ENCODE measurements around the gene THAP10. TPM values are rescaled to one million over a fixed set of nuclear protein-coding genes. Genes with fewer than 3 reads are reported as not detected.

The THAP10 gene
- total RNA-seq, 2 experiments from 2014 or later = not detected

- no peaks in the 10 kb centered on the region for H3K36me3 Mint-ChIP-seq (ENCODE audit: low read depth)
- no peak overlapping the region for H3K27ac ChIP-seq (ENCODE audit: low read depth in 1 of 2, low read length in 2 of 2)
- no peak for TF ChIP-seq CTCF (IDR thresholded peaks at IDR 0.05)
- H3K36me3 ChIP-seq (ENCODE audit: insufficient read depth, low read length) = no peaks in the 10 kb centered on the region
- H3K4me3 Mint-ChIP-seq = no peak overlapping the region
- no peaks in the 10 kb centered on the region for H3K9me3 ChIP-seq (ENCODE audit: control insufficient read depth in 1 of 2, insufficient read depth in 1 of 2, low read length in 2 of 2)
- H3K4me1 ChIP-seq (ENCODE audit: insufficient read depth, low read length) = no peaks in the 10 kb centered on the region
- DNase-seq (no peak), ATAC-seq (ENCODE audit: poor library complexity) (no peak)
- no peaks in the 10 kb centered on the region for H3K27me3 ChIP-seq (ENCODE audit: control insufficient read depth in 1 of 2, insufficient read depth in 2 of 2, low read length in 2 of 2)
- CTCF ChIA-PET = no interaction called here
- no peaks in the 10 kb centered on the region for H3K9me3 Mint-ChIP-seq
- intact Hi-C loops (cut with DNase I, micrococcal nuclease) = no loop called here
- no peak overlapping the region for H3K4me3 ChIP-seq (ENCODE audit: low read length)
- H3K27me3 Mint-ChIP-seq = no peaks in the 10 kb centered on the region
- no peaks in the 10 kb centered on the region for H3K4me1 Mint-ChIP-seq (ENCODE audit: low read depth)
- POLR2A ChIA-PET = no interaction called here
- H3K27ac Mint-ChIP-seq = no peak overlapping the region
Observed at GRCh38 chr15:70834999-70835398, 57.2 kb downstream of the THAP10 start.

GRCh38 chr15:70833861-70834765 is 58.1 kb downstream of the THAP10 start:
- Histone ChIP-seq H3K9me3 (ENCODE audit: control insufficient read depth in 1 of 2, insufficient read depth in 1 of 2, low read length in 2 of 2) (no peaks in the 10 kb centered on the region), H3K27ac (ENCODE audit: low read depth in 1 of 2, low read length in 2 of 2) (no peak overlapping the region), H3K36me3 (ENCODE audit: insufficient read depth, low read length) (no peaks in the 10 kb centered on the region), H3K27me3 (ENCODE audit: control insufficient read depth in 1 of 2, insufficient read depth in 2 of 2, low read length in 2 of 2) (no peaks in the 10 kb centered on the region), H3K4me1 (ENCODE audit: insufficient read depth, low read length) (no peaks in the 10 kb centered on the region), H3K4me3 (ENCODE audit: low read length) (no peak overlapping the region)
- ChIA-PET POLR2A (no interaction called here), CTCF (no interaction called here)
- no peak for DNase-seq
- no peak for TF ChIP-seq CTCF (IDR thresholded peaks at IDR 0.05)
- no peaks in the 10 kb centered on the region for H3K36me3 Mint-ChIP-seq (ENCODE audit: low read depth)
- H3K4me1 Mint-ChIP-seq (ENCODE audit: low read depth) = no peaks in the 10 kb centered on the region
- H3K4me3 Mint-ChIP-seq = no peak overlapping the region
- intact Hi-C loops (cut with DNase I, micrococcal nuclease) = no loop called here
- H3K9me3 Mint-ChIP-seq = no peaks in the 10 kb centered on the region
- no peaks in the 10 kb centered on the region for H3K27me3 Mint-ChIP-seq
- no peak for ATAC-seq (ENCODE audit: poor library complexity)
- no peak overlapping the region for H3K27ac Mint-ChIP-seq

- no peaks in the 10 kb centered on the region for H3K9me3 ChIP-seq (ENCODE audit: control insufficient read depth in 1 of 2, insufficient read depth in 1 of 2, low read length in 2 of 2)
- intact Hi-C loops (cut with DNase I, micrococcal nuclease) = no loop called here
- no peaks in the 10 kb centered on the region for H3K9me3 Mint-ChIP-seq
- no peaks in the 10 kb centered on the region for H3K27me3 Mint-ChIP-seq
- H3K36me3 ChIP-seq (ENCODE audit: insufficient read depth, low read length) = no peaks in the 10 kb centered on the region
- CTCF ChIA-PET = no interaction called here
- H3K4me1 Mint-ChIP-seq (ENCODE audit: low read depth) = no peaks in the 10 kb centered on the region
- no peaks in the 10 kb centered on the region for H3K36me3 Mint-ChIP-seq (ENCODE audit: low read depth)
- no peak overlapping the region for H3K4me3 ChIP-seq (ENCODE audit: low read length)
- DNase-seq (no peak), ATAC-seq (ENCODE audit: poor library complexity) (no peak)
- no peaks in the 10 kb centered on the region for H3K4me1 ChIP-seq (ENCODE audit: insufficient read depth, low read length)
- no peak for TF ChIP-seq CTCF (IDR thresholded peaks at IDR 0.05)
- H3K27me3 ChIP-seq (ENCODE audit: control insufficient read depth in 1 of 2, insufficient read depth in 2 of 2, low read length in 2 of 2) = no peaks in the 10 kb centered on the region
- H3K27ac ChIP-seq (ENCODE audit: low read depth in 1 of 2, low read length in 2 of 2) = no peak overlapping the region
- no peak overlapping the region for H3K4me3 Mint-ChIP-seq
- no peak overlapping the region for H3K27ac Mint-ChIP-seq
- POLR2A ChIA-PET = no interaction called here
Observed at GRCh38 chr15:70833422-70833821, 58.8 kb downstream of the THAP10 start.
